Sciatic nerve (tissue), 2 donors: ENCODE measurements around the gene ZP1. TPM values are rescaled to one million over a fixed set of nuclear protein-coding genes. Genes with fewer than 3 reads are reported as not detected.

Experiments used
- ATAC-seq: fragments of 200-7000 bp; cut with Tn5 transposase; one replicate; pipeline ENCODE4 v1.9.1; 2020; ENCODE audit warnings: mild to moderate bottlenecking, moderate library complexity
- DNase-seq: peaks from one replicate; pipeline ENCODE4 v3.0.0-alpha.2; 2020; ENCODE audit warnings: low spot score
- intact Hi-C: fragments of 100-400 bp; cut with DNase I; formaldehyde crosslinking; loops from one replicate; pipeline ENCODE4 v1.14.2; 2022
- total RNA-seq: library from RNA; stranded (reverse); fragmentation: NEBNext Ultra II Directional; extraction: Animal tissue kit (Norgen Biotek cat#: 25700); gene quantifications from one replicate; pipeline ENCODE4 v1.2.1, GENCODE V29; 2021
- donor health status: DM: no; HTN: no; CAD: no.
- donor health status: DM: no; HTN: no; CAD: no.

Gene ZP1
- total RNA-seq, 1 donor from 2014 or later = 0.85 TPM

- DNase-seq (no peak), ATAC-seq (no peak)
- intact Hi-C loops = no loop called here
Observed at GRCh38 chr11:60872961-60873524, 5.7 kb downstream of the ZP1 start.

GRCh38 chr11:60873533-60873932 is 6.2 kb downstream of the ZP1 start:
- DNase-seq (no peak), ATAC-seq (no peak)
- intact Hi-C loops = no loop called here

GRCh38 chr11:60874421-60875365 is 7.4 kb downstream of the ZP1 start:
- ATAC-seq = no peak
- DNase-seq = peak; percentile 60
- intact Hi-C loops = no loop called here

GRCh38 chr11:60875366-60876167 is 8.2 kb downstream of the ZP1 start:
- no peak for ATAC-seq
- intact Hi-C loops = no loop called here
- DNase-seq = no peak

- intact Hi-C loops = no loop called here
- no peak for ATAC-seq
- no peak for DNase-seq
Observed at GRCh38 chr11:60876168-60876485, 8.8 kb downstream of the ZP1 start.

GRCh38 chr11:60878245-60879101 is 11.1 kb downstream of the ZP1 start:
- no peak for DNase-seq
- intact Hi-C loops = no loop called here
- peak; percentile 94 for ATAC-seq

GRCh38 chr11:60879104-60879503 is 11.8 kb downstream of the ZP1 start:
- no peak for ATAC-seq
- intact Hi-C loops = no loop called here
- DNase-seq = no peak

GRCh38 chr11:60879971-60880588 is 12.7 kb downstream of the ZP1 start:
- DNase-seq (no peak), ATAC-seq (no peak)
- intact Hi-C loops = no loop called here

- DNase-seq (no peak), ATAC-seq (no peak)
- intact Hi-C loops = no loop called here
Observed at GRCh38 chr11:60880643-60881282, 13.4 kb downstream of the ZP1 start.

- ATAC-seq (peak; percentile 71), DNase-seq (no peak)
- intact Hi-C loops = no loop called here
Observed at GRCh38 chr11:60887556-60887955, 20.2 kb downstream of the ZP1 start.

- intact Hi-C loops = no loop called here
- DNase-seq = no peak
Observed at GRCh38 chr11:60889869-60890311, 22.5 kb downstream of the ZP1 start.

GRCh38 chr11:60890696-60891095 is 23.4 kb downstream of the ZP1 start:
- DNase-seq (no peak), ATAC-seq (no peak)
- intact Hi-C loops = no loop called here

More at GRCh38 chr11:60889869-60890311, 22.5 kb downstream of the ZP1 start:
- ATAC-seq = no peak

GRCh38 chr11:60891103-60891741 is 23.9 kb downstream of the ZP1 start:
- DNase-seq = no peak
- no peak for ATAC-seq
- intact Hi-C loops = no loop called here

GRCh38 chr11:60895687-60896086 is 28.3 kb downstream of the ZP1 start:
- no peak for DNase-seq
- no peak for ATAC-seq

GRCh38 chr11:60897496-60897895 is 30.2 kb downstream of the ZP1 start:
- ATAC-seq (no peak), DNase-seq (no peak)
- intact Hi-C loops = loop anchor here (5.0 kb wide), 1 partner anchor 65 kb away; no protein-coding TSS in a partner anchor

More at GRCh38 chr11:60895687-60896086, 28.3 kb downstream of the ZP1 start:
- intact Hi-C loops = loop anchor here (5.0 kb wide), 1 partner anchor 63 kb away; no protein-coding TSS in a partner anchor

GRCh38 chr11:60899046-60899936 is 31.9 kb downstream of the ZP1 start:
- peak; percentile 72 for ATAC-seq
- no peak for DNase-seq
- intact Hi-C loops = loop anchor here (5.0 kb wide), 1 partner anchor 67 kb away; no protein-coding TSS in a partner anchor
